Skeletal muscle satellite cell (primary cell): ENCODE results near the gene TM9SF1.
A peak's percentile ranks its signal among the peaks of the same experiment; 100 is the strongest.
"Not testable (repeated sequence)": the region's sequence is repeated elsewhere in the genome, so short reads cannot be mapped to it uniquely, and the experiment has no call there.

Source experiments
- H3K27me3 ChIP-seq: 2 replicates; pipeline ENCODE4 v1.7.0; 2013; ENCODE audit warnings: low read length; ENCODE audit not compliant: control insufficient read depth, insufficient read depth
- H3K36me3 ChIP-seq: 2 replicates; pipeline ENCODE4 v1.7.0; 2013; ENCODE audit warnings: mild to moderate bottlenecking, control low read depth, low read length; ENCODE audit not compliant: insufficient read depth
- H3K4me1 ChIP-seq: 2 replicates; pipeline ENCODE4 v1.7.0; 2013; ENCODE audit warnings: low read length; ENCODE audit not compliant: control insufficient read depth, insufficient read depth
- H3K4me2 ChIP-seq: 2 replicates; pipeline ENCODE4 v1.7.0; 2013; ENCODE audit warnings: mild to moderate bottlenecking, low read length
- H3K4me3 ChIP-seq: 2 replicates; pipeline ENCODE4 v1.7.0; 2013; ENCODE audit warnings: low read length
- H3K9ac ChIP-seq: 2 replicates; pipeline ENCODE4 v1.7.0; 2013; ENCODE audit warnings: mild to moderate bottlenecking, low read depth, low read length, moderate library complexity
- H3K9me3 ChIP-seq: replicated peaks from 2 replicates; pipeline ENCODE4 v1.7.0; 2013; ENCODE audit warnings: mild to moderate bottlenecking, control low read depth, low read length

The TM9SF1 gene

DNA sequence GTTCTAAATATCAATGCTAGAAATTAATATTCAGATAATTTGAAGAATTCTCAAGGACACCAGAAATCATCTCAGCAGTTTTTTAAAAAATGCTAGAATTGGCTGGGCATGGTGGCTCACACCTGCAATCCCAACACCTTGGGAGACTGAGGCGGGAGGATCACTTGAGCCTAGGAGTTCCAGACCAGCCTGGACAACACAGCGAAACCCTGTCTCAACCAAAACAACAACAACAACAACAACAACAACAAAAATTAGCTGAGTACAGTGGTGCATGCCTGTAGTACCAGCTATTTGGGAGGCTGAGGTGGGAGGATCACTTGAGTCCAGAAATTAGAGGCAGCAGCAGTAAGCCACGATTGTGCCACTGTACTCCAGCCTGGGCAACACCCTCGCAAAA lies 23.8 kb upstream of the TM9SF1 start:
- Histone ChIP-seq H3K4me2 (no peak overlapping the region), H3K4me3 (no peak overlapping the region), H3K36me3 (peaks cover 10% of the 10 kb centered on the region), H3K9me3 (no peaks in the 10 kb centered on the region), H3K9ac (no peak overlapping the region), H3K4me1 (peaks cover 7% of the 10 kb centered on the region), H3K27me3 (no peaks in the 10 kb centered on the region)

- H3K27me3 ChIP-seq, H3K9me3 ChIP-seq, H3K4me3 ChIP-seq, H3K4me2 ChIP-seq, H3K9ac ChIP-seq: not testable (repeated sequence)
- Histone ChIP-seq H3K36me3 (peaks cover 10% of the 10 kb centered on the region), H3K4me1 (peaks cover 16% of the 10 kb centered on the region)
Observed at GRCh38 chr14:24216876-24217275, 21.6 kb upstream of the TM9SF1 start.

DNA sequence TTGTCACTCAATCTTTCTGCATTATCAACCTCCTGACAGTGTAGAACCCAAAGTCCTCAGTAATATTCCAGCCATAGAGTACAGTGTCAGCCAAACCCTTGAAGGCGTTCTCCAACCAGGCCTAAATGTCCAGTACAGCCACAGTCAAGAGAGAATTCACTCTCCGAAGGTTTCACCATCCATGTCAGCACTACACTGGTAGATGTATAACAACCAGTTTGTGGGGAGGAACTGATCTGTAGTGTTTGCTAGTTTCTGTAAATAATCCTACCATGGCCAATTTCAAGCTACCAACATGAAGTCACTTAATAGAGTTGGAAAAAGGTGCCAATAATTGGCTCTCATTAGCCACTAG lies 21.1 kb upstream of the TM9SF1 start:
- peak overlapping the region; percentile 85 for H3K9ac ChIP-seq
- H3K4me2 ChIP-seq: peak overlapping the region; percentile 82
- H3K4me1 ChIP-seq: peaks cover 16% of the 10 kb centered on the region
- peak overlapping the region; percentile 77 for H3K4me3 ChIP-seq
- peaks cover 12% of the 10 kb centered on the region for H3K36me3 ChIP-seq
- no peaks in the 10 kb centered on the region for H3K9me3 ChIP-seq
- H3K27me3 ChIP-seq: no peaks in the 10 kb centered on the region

GRCh38 chr14:24215495-24216344 lies 20.5 kb upstream of the TM9SF1 start, which contains the start of gene MDP1:
Gene MDP1, minus strand, starts transcription at chr14:24216066. Its CDS starts 111 bp downstream, at chr14:24215955.
- peak within 1 kb of the TSS; percentile 85 for H3K9ac ChIP-seq
- peak within 1 kb of the TSS; percentile 82 for H3K4me2 ChIP-seq
- H3K4me1 ChIP-seq: peaks cover 16% of the 10 kb centered on the region
- H3K4me3 ChIP-seq: peak within 1 kb of the TSS; percentile 77
- no peaks in the 10 kb centered on the region for H3K27me3 ChIP-seq
- H3K9me3 ChIP-seq: no peaks in the 10 kb centered on the region
- H3K36me3 ChIP-seq: peaks cover 15% of the 10 kb centered on the region

- Histone ChIP-seq H3K4me2 (peak overlapping the region; percentile 87), H3K4me1 (peaks cover 16% of the 10 kb centered on the region), H3K27me3 (no peaks in the 10 kb centered on the region), H3K4me3 (peak overlapping the region; percentile 91), H3K36me3 (peaks cover 32% of the 10 kb centered on the region), H3K9ac (peak overlapping the region; percentile 97), H3K9me3 (no peaks in the 10 kb centered on the region)
Observed at GRCh38 chr14:24213866-24214662, 18.8 kb upstream of the TM9SF1 start.

DNA sequence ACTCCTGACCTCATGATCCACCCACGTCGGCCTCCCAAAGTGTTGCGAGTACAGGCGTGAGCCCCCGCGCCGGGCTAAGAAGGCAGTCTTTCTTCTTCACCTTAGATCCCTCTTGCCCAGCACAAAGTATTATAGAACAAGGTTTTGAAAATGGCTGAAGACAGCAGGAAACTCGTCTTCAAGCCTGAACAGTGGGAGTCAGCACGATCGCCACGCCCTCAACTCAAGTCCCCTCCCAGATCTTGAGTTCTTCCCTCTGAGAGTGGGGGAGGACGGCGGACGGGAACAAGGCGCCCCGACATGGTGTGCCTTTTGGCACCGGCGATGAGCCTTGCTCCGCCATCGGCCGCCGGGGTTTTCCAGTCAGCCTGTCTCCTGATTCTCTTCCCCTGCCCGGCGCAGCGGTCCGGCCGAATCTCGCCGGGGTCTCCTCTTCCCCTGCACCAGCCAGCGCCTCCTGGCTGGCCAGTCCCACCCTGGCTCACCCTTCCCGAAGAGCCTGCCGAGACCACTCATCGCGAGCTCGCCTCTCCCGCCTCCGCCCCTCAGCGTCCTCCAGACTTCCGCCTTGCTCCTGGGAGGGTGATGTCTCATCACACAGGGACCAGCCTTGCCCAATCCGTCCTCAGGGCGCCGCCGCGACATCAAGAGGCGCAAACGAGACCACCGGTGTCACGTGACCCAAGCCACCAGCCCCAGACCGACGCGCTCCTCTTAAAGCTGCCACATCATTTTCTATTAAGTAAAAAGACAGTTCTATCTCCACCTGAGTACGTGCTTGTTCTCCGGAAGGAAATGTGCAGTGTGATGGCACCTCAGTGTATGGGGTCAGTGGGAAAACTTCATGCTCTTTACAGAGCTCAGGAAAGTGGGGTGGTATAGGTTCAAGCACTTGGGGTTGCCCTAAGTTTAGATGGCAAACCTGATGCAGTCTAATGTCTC lies 18.0 kb upstream of the TM9SF1 start, which contains the start of gene CHMP4A:
Gene CHMP4A, minus strand, starts transcription at position 565 of the 942 bp plus-strand sequence. Its CDS starts 49 bp downstream, at position 516.
- H3K4me1 ChIP-seq: peaks cover 16% of the 10 kb centered on the region
- H3K9me3 ChIP-seq: no peaks in the 10 kb centered on the region
- H3K9ac ChIP-seq: peak within 1 kb of the TSS; percentile 97
- peak within 1 kb of the TSS; percentile 91 for H3K4me3 ChIP-seq
- H3K4me2 ChIP-seq: peak within 1 kb of the TSS; percentile 87
- peaks cover 31% of the 10 kb centered on the region for H3K36me3 ChIP-seq
- no peaks in the 10 kb centered on the region for H3K27me3 ChIP-seq

DNA sequence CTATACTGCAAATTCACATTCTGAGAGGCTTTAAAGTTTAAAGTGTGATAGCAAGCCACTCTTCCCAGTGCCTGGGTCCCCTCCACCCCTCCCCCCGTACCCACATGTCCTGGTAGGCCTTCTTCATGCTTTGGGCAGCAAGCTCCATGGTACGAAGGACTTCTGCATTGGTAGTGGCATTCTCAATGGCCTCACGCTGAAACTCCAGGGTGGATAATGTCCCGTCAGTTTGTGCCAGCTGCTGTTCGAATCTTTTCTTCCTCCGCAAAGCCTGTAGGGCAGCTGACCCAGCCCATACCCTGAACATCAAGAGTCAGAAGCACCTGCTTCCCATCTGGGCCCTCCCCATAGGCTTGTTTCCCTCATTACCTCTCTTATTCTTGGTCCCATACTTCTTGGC lies 16.1 kb upstream of the TM9SF1 start:
- Histone ChIP-seq H3K9ac (no peak overlapping the region), H3K9me3 (no peaks in the 10 kb centered on the region), H3K27me3 (no peaks in the 10 kb centered on the region), H3K36me3 (peaks cover 43% of the 10 kb centered on the region), H3K4me1 (peaks cover 13% of the 10 kb centered on the region), H3K4me3 (no peak overlapping the region), H3K4me2 (no peak overlapping the region)

DNA sequence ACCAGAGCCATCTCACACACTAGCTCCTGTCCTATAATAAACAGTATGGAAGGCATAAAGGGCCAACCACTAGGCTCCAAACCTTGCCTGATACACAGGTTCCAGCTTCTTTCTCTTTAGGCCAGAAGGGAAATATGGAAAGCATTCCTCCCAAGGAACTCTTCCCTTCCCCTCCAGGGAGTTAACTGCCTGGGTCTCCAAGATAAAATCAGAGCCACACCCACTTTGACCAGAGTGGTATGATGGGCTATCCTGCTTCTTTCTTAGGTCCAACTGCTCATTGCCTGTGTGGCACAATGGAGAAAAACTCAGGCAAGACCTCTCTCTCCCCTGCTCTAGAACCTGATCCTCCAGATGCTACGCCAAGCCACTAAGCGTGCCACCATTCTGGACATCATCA lies 12.4 kb upstream of the TM9SF1 start:
- Histone ChIP-seq H3K9ac (no peak overlapping the region), H3K27me3 (no peaks in the 10 kb centered on the region), H3K9me3 (no peaks in the 10 kb centered on the region), H3K4me3 (no peak overlapping the region), H3K36me3 (peaks cover 67% of the 10 kb centered on the region), H3K4me1 (peaks cover 3% of the 10 kb centered on the region), H3K4me2 (no peak overlapping the region)

- Histone ChIP-seq H3K9ac (no peak overlapping the region), H3K9me3 (no peaks in the 10 kb centered on the region), H3K27me3 (no peaks in the 10 kb centered on the region), H3K4me3 (no peak overlapping the region), H3K4me2 (no peak overlapping the region), H3K4me1 (no peaks in the 10 kb centered on the region), H3K36me3 (peaks cover 67% of the 10 kb centered on the region)
Observed at GRCh38 chr14:24207104-24207551, 11.9 kb upstream of the TM9SF1 start.

- Histone ChIP-seq H3K36me3 (peaks cover 67% of the 10 kb centered on the region), H3K4me2 (no peak overlapping the region), H3K9ac (no peak overlapping the region), H3K4me1 (no peaks in the 10 kb centered on the region), H3K9me3 (no peaks in the 10 kb centered on the region), H3K27me3 (no peaks in the 10 kb centered on the region), H3K4me3 (no peak overlapping the region)
Observed at GRCh38 chr14:24206260-24207103, 11.2 kb upstream of the TM9SF1 start.
